Hepatocyte (in vitro differentiated cells): ENCODE data around the gene CDYL. TPM values are rescaled to one million over a fixed set of nuclear protein-coding genes. Genes with fewer than 3 reads are reported as not detected.
"Not testable (repeated sequence)": the region's sequence is repeated elsewhere in the genome, so short reads cannot be mapped to it uniquely, and the experiment has no call there.

Experiments used
- DNase-seq: peaks from one replicate; pipeline ENCODE4 v3.0.0-alpha.2; 2016; ENCODE audit warnings: low spot score
- H2AFZ ChIP-seq: fragments of 200-600 bp; sonication (generic); 2 replicates; pipeline ENCODE4 v1.6.0; 2016; ENCODE audit warnings: antibody characterized with exemption, mild to moderate bottlenecking
- H3K27ac ChIP-seq: fragments of 200-600 bp; sonication (generic); 2 replicates; pipeline ENCODE4 v1.5.1; 2016; ENCODE audit warnings: mild to moderate bottlenecking
- H3K27me3 ChIP-seq: fragments of 200-600 bp; sonication (generic); 2 replicates; pipeline ENCODE4 v1.6.1; 2016
- H3K36me3 ChIP-seq: fragments of 200-600 bp; sonication (generic); replicated peaks from 2 replicates; pipeline ENCODE4 v1.5.1; 2016; ENCODE audit warnings: low read depth; ENCODE audit not compliant: insufficient read depth
- H3K4me1 ChIP-seq: fragments of 200-600 bp; sonication (generic); 2 replicates; pipeline ENCODE4 v1.5.1; 2016; ENCODE audit warnings: mild to moderate bottlenecking, moderate library complexity; ENCODE audit not compliant: insufficient read depth
- H3K4me2 ChIP-seq: fragments of 200-600 bp; sonication (generic); 2 replicates; pipeline ENCODE4 v1.6.0; 2016
- H3K4me3 ChIP-seq: fragments of 200-600 bp; sonication (generic); 2 replicates; pipeline ENCODE4 v1.5.1; 2016; ENCODE audit warnings: mild to moderate bottlenecking
- H3K79me2 ChIP-seq: fragments of 200-600 bp; sonication (generic); 2 replicates; pipeline ENCODE4 v1.6.0; 2017; ENCODE audit warnings: mild to moderate bottlenecking
- H3K9me2 ChIP-seq: fragments of 200-600 bp; sonication (generic); replicated peaks from 2 replicates; pipeline ENCODE4 v1.6.0; 2017; ENCODE audit warnings: mild to moderate bottlenecking; ENCODE audit not compliant: insufficient read depth
- H3K9me3 ChIP-seq: fragments of 200-600 bp; sonication (generic); 2 replicates; pipeline ENCODE4 v1.5.1; 2016; ENCODE audit warnings: low read depth, mild to moderate bottlenecking
- H4K20me1 ChIP-seq: fragments of 200-600 bp; sonication (generic); 2 replicates; pipeline ENCODE4 v1.6.0; 2016; ENCODE audit warnings: mild to moderate bottlenecking; ENCODE audit not compliant: insufficient read depth, poor library complexity, severe bottlenecking
- EZH2 ChIP-seq: fragments of 200-600 bp; sonication (generic); IDR thresholded peaks from 2 replicates; pipeline ENCODE4 v1.6.1; 2016; ENCODE audit warnings: antibody characterized with exemption, mild to moderate bottlenecking, borderline replicate concordance
- EZH2phosphoT487 ChIP-seq: fragments of 200-600 bp; sonication (generic); IDR thresholded peaks from one replicate; pipeline ENCODE4 v1.6.1; 2018; ENCODE audit warnings: antibody characterized with exemption, mild to moderate bottlenecking, low read depth, moderate library complexity; ENCODE audit not compliant: unreplicated experiment, severe bottlenecking
- WGBS: methylation state at CpG from one replicate; pipeline ENCODE4 v1.1.6; 2016; ENCODE audit warnings: low lambda C conversion rate; ENCODE audit errors: missing lambda C conversion rate; 5-methylcytosine and 5-hydroxymethylcytosine counted together
- polyA plus RNA-seq: library from polyadenylated mRNA; unstranded; fragments of >200 nt; fragmentation: Nextera tagmentation; extraction: Ambion mirVana; gene quantifications from 2 replicates; pipeline ENCODE4 v1.2.1, GENCODE V29; 2016
- total RNA-seq: library from RNA; depleted of rRNA; stranded (reverse); fragments of >200 nt; gene quantifications from 2 replicates; pipeline ENCODE4 v1.2.3, GENCODE V29; 2014
- TF ChIP-seq, protein P1 (sequence below): fragments of 200-600 bp; sonication (generic); IDR thresholded peaks from 2 replicates; pipeline ENCODE4 v1.5.1; 2016; ENCODE audit warnings: antibody characterized with exemption, mild to moderate bottlenecking; ENCODE audit not compliant: poor library complexity

Gene CDYL
- total and polyA plus RNA-seq, 2 experiments from 2014 or later: 25.3 to 30.4 TPM

DNA sequence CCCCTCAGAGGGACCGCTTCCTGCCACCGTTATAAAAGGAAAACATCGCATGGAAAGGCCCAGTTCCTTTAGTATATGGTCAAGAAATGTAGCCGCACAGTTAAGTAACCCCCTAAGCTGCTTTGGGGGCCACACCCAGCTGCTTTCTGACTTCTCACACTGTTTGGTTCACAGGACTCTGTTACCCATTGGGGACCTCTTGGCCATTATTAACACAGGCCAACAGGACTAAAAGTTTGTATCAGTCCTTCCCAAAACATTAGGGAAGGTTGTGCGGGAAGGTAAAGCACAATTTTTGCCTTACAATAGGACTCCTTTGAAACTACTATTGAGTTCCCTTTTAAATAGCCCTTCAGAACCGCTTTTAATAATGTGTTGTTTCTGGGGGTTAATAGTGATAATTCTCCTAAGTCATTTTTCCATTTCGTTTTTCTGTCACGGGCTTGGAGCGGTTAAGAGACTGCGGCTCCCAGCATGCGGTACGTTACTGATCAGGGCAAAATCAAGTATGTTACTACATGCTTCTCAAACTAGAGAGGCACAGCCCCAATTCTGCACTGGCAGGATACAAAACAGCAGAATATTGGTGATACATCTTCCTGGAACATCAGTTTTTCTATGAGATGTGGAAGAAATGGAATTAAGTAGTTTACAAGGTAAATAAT lies 228.3 kb downstream of the CDYL start:
- TF ChIP-seq, protein P1, sequence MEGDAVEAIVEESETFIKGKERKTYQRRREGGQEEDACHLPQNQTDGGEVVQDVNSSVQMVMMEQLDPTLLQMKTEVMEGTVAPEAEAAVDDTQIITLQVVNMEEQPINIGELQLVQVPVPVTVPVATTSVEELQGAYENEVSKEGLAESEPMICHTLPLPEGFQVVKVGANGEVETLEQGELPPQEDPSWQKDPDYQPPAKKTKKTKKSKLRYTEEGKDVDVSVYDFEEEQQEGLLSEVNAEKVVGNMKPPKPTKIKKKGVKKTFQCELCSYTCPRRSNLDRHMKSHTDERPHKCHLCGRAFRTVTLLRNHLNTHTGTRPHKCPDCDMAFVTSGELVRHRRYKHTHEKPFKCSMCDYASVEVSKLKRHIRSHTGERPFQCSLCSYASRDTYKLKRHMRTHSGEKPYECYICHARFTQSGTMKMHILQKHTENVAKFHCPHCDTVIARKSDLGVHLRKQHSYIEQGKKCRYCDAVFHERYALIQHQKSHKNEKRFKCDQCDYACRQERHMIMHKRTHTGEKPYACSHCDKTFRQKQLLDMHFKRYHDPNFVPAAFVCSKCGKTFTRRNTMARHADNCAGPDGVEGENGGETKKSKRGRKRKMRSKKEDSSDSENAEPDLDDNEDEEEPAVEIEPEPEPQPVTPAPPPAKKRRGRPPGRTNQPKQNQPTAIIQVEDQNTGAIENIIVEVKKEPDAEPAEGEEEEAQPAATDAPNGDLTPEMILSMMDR: no peak
- TF ChIP-seq EZH2 (no peak), EZH2phosphoT487 (no peak)
- Histone ChIP-seq H4K20me1 (no peaks in the 10 kb centered on the region), H3K27ac (peak overlapping the region; percentile 86), H3K9me3 (no peaks in the 10 kb centered on the region), H3K36me3 (no peaks in the 10 kb centered on the region), H3K79me2 (no peaks in the 10 kb centered on the region), H2AFZ (peak overlapping the region; percentile 86), H3K4me1 (no peaks in the 10 kb centered on the region), H3K4me3 (peak overlapping the region; percentile 92), H3K9me2 (no peaks in the 10 kb centered on the region), H3K27me3 (no peaks in the 10 kb centered on the region), H3K4me2 (peak overlapping the region; percentile 77)
- 62% methylated on average over 12 of the region's 12 CpGs for WGBS
- DNase-seq: no peak

DNA sequence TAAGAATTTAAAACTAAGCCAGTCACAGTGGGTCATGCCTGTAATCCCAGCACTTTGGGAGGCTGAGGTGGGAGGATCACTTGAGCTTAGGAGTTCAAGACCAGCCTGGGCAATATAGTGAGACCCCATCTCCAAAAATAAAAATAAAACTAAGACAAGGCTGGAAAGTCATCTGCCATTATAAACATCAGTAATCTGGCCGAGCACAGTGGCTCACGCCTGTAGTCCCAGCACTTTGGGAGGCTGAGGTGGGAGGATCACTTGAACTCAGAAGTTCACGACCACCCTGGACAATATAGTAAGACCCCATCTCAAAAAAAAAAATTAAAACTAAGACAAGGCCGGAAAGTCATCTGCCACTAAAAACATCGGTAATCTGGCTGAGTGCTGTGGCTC lies 228.8 kb downstream of the CDYL start:
- H3K4me1 ChIP-seq, H3K27ac ChIP-seq, H3K9me3 ChIP-seq, H2AFZ ChIP-seq, H3K79me2 ChIP-seq, H3K4me2 ChIP-seq, H4K20me1 ChIP-seq, H3K27me3 ChIP-seq, H3K36me3 ChIP-seq, H3K4me3 ChIP-seq, H3K9me2 ChIP-seq, DNase-seq: not testable (repeated sequence)
- 96% methylated on average over 5 of the region's 5 CpGs for WGBS

Other genes with a start within 250 kb of the CDYL start
- gene RPP40, start 227.6 kb downstream of the CDYL start, total RNA-seq: 6.3 and 24.8 TPM in 2 replicates
- 7.1 and 17.7 TPM in 2 replicates for gene RPP40, start 227.6 kb downstream of the CDYL start, polyA plus RNA-seq